ENCODE results near the gene CLCN1.
"Not testable (repeated sequence)": the region's sequence is repeated elsewhere in the genome, so short reads cannot be mapped to it uniquely, and the experiment has no call there.

The CLCN1 gene

DNA sequence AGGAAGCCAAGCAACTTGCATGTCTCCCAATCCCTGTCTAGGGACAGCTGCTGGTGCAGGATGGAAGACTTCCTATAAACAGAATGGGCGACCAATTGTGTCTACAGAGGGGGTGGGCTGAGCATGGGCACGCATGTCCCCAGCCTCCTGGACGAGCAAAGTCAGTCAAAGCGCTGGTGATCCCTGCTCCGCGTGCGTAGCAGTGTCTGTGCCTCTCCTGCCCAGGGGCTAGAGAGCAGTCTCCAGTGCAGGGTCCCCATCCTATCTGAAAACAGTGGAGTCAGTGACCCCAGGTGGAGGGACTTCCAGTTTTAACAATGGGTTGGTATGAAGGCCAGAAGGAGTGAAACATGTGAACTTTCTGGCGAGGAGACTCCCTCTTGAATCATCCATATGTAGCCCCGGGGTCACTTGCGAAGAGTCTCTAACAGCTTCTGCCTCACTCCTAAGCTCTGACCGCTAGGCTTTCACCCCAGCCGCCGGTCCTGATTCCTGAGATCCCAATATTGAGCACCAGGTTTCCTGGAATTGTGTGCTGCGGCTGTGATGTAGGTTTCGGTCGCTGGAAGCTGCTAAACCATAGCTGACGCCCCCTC is 28.5 kb upstream of the CLCN1 start:
- H3K27ac ChIP-seq: peak overlapping the region; percentile 79
- TF ChIP-seq ZFX (IDR thresholded peaks at IDR 0.05; ENCODE audit: borderline replicate concordance): no peak
- TF ChIP-seq, protein P1, sequence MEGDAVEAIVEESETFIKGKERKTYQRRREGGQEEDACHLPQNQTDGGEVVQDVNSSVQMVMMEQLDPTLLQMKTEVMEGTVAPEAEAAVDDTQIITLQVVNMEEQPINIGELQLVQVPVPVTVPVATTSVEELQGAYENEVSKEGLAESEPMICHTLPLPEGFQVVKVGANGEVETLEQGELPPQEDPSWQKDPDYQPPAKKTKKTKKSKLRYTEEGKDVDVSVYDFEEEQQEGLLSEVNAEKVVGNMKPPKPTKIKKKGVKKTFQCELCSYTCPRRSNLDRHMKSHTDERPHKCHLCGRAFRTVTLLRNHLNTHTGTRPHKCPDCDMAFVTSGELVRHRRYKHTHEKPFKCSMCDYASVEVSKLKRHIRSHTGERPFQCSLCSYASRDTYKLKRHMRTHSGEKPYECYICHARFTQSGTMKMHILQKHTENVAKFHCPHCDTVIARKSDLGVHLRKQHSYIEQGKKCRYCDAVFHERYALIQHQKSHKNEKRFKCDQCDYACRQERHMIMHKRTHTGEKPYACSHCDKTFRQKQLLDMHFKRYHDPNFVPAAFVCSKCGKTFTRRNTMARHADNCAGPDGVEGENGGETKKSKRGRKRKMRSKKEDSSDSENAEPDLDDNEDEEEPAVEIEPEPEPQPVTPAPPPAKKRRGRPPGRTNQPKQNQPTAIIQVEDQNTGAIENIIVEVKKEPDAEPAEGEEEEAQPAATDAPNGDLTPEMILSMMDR (IDR thresholded peaks at IDR 0.05): no peak

DNA sequence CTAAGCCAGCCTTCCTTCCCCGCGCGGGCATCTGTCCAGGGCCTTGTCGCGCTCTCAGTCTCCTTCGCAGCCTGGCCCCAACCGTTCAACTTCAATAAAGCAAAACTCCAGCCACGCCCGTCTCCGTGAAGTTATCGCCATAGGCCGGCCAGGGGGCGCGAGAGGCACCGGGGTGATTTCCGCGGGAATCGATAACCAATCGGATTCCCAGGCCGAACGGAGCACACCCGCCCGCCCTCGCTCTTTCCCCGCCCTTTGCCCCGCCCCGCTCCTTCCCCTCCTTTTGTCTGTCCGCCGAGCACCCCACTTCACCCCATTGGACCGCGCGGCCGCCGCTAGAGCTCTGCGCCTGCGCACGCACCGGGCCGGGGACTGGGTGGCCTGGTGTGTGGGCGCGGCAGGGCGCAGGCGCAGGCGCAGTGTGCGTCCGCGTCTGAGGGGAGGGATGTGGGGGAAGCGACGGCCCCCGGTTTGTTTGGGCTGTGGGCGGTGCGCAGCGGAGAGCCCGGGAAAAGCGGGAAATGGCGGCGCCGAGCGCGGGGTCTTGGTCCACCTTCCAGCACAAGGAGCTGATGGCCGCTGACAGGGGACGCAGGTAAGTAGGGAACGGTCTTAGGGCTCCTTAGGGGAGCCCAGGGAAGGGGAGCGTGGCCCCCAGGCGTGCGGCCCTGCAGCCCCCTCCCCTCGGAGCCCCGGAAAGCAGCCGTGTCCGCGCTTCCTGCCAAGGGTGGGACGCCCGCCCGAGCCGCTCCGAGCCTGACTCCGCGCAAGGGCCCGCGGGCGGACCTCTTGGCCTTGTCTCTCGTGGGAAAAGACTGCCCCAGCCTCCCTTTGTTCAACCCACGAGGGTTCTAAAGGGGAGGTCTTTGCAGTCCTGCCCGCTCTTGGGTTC is 27.7 kb upstream of the CLCN1 start, which contains the start of gene CASP2:
Gene CASP2 (plus strand): TSS at position 417 of the 892 bp plus-strand sequence. CDS start 105 bp downstream, at position 522.
- peak within 1 kb of the TSS; percentile 79 for H3K27ac ChIP-seq
- TF ChIP-seq, protein P1 (IDR thresholded peaks at IDR 0.05): peak; percentile 65
- no peak for TF ChIP-seq ZFX (IDR thresholded peaks at IDR 0.05; ENCODE audit: borderline replicate concordance)

DNA sequence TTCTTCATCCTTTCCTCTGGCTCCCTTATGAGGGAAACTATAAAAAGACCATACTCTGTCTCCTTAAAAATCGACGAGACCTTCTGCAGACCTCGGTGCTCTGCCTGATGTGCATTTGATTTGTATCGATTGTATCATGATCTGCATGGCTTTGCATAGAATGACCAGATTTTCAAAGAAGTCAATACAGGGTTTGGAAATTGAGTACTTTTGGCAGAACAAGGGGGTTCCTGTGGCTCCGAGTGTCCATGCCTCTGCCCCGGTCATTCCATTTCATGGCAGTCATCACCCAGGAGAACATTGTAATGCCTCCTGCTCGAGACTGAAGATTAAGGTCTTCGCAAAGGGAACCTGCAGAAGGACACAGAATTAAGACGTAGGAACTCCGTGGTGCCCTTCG is 27.1 kb upstream of the CLCN1 start:
- peak overlapping the region; percentile 79 for H3K27ac ChIP-seq
- TF ChIP-seq, protein P1 (IDR thresholded peaks at IDR 0.05): no peak
- no peak for TF ChIP-seq ZFX (IDR thresholded peaks at IDR 0.05; ENCODE audit: borderline replicate concordance)

DNA sequence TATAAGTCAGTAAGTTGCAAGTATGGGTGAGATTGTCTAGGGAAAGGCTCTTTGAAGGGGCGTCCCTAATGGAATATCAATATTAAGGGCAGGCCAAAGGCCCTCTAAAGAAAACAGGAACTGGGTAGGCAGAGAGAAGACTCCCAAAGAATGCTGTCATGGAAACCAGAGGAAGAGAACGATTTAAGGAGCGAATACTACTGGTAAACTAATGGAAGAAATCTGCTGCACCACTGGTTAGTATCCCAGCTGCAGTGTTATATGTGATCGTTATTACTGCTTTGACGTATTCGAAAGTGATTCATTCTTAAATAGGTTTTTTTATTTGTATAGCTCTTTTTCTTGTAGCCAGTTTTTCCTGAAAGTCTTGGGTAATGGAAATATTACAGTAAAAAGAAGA is 26.5 kb upstream of the CLCN1 start:
- TF ChIP-seq, protein P1 (IDR thresholded peaks at IDR 0.05): no peak
- no peak for TF ChIP-seq ZFX (IDR thresholded peaks at IDR 0.05; ENCODE audit: borderline replicate concordance)
- H3K27ac ChIP-seq: peak overlapping the region; percentile 79

DNA sequence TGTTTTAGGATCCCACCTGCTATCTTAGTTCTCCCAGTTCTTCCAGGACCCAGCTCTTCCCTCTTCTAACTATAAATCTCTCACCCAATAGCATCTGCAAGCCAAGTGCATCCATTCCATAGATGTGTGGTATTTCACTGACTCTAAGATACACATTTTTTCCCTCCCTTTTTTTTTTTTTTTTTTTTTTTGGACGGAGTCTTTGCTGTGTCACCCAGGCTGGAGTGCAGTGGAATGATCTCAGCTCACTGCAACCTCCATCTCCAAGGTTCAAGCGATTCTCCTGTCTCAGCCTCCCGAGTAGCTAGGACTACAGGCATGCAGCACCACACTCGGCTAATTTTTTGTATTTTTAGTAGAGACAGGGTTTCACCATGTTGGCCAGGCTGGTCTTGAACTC is 26.0 kb upstream of the CLCN1 start:
- not testable (repeated sequence) for H3K27ac ChIP-seq

DNA sequence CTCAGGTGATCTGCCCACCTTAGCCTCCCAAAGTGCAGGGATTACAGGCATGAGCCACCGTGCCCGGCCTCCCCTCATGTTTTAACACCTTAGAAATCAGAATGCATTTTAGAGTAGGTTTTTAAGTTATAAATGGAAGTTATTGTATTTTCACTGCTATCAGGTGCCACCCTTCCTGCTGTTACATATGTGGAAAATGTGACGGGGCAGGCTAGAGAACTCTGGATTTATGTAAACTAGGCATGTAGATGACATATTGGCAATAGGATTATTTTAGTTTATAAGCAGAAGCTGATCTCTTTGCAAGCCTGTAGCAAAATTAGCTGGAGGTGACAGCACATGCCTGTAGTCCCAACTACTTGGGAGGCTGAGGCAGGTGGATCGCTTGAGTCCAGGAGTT is 25.6 kb upstream of the CLCN1 start:
- TF ChIP-seq, protein P1 (IDR thresholded peaks at IDR 0.05): no peak
- TF ChIP-seq ZFX (IDR thresholded peaks at IDR 0.05; ENCODE audit: borderline replicate concordance): no peak
- H3K27ac ChIP-seq: no peak overlapping the region

DNA sequence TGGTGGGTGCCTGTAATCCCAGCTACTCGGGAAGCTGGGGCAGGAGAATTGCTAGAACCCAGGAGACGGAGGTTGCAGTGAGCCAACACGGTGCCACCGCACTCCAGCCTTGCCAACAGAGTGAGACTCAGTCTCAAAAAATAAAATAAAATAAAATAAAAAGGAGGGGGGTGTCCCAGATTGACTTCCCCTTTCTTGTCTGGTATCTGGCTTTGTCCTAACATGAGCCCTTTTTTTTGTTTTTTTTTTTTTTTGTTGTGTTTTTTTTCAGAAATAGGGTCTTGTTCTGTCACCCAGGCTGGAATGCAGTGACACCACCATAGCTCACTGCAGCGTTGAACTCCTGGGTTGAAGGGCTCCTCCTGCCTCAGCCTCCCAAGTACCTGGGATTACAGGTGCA is 23.0 kb upstream of the CLCN1 start:
- no peak overlapping the region for H3K27ac ChIP-seq
- TF ChIP-seq ZFX (IDR thresholded peaks at IDR 0.05; ENCODE audit: borderline replicate concordance): no peak
- TF ChIP-seq, protein P1 (IDR thresholded peaks at IDR 0.05): no peak

Data from 22Rv1 (cell line).